ENCODE data around the gene GPATCH2L.

GRCh38 chr14:76153919-76154318 lies 2.2 kb downstream of the GPATCH2L start:
- TF ChIP-seq POLR2A (IDR thresholded peaks at IDR 0.05; ENCODE audit: low read depth) (no peak), EP300 (IDR thresholded peaks at IDR 0.05) (no peak), CTCF (IDR thresholded peaks at IDR 0.05) (no peak), POLR2AphosphoS5 (IDR thresholded peaks at IDR 0.05) (no peak)

Measured in esophagus muscularis mucosa (tissue), 4 donors.